Stomach (tissue), 4 donors: Measurements from ENCODE around the gene DNAJC3.

Experiments used
- EP300 ChIP-seq: sonication (generic); formaldehyde crosslinking; IDR thresholded peaks from one replicate; pipeline ENCODE4 v1.6.1; 2017; ENCODE audit warnings: antibody characterized with exemption
- POLR2A ChIP-seq, 4 donors: fragments of 450-650 bp; IDR thresholded peaks; one replicate each; pipeline ENCODE4 v1.6.1; 2016; ENCODE audit warnings: antibody characterized with exemption in 4 of 4, control low read depth in 2 of 4, mild to moderate bottlenecking in 1 of 4, moderate library complexity in 1 of 4
- POLR2AphosphoS5 ChIP-seq, 3 donors: sonication (generic); formaldehyde crosslinking; IDR thresholded peaks; one replicate each; pipeline ENCODE4 v1.6.1; 2016; ENCODE audit warnings: antibody characterized with exemption in 3 of 3
- TF ChIP-seq, protein P1 (sequence below), 7 experiments: fragments of 450-650 bp in 4 of 7; fragments of 200-600 bp in 3 of 7; sonication (generic) in 3 of 7; IDR thresholded peaks; one replicate each; pipeline ENCODE4 v1.5.1; 2016 to 2019; ENCODE audit warnings: antibody characterized with exemption in 7 of 7, control low read depth in 2 of 7, mild to moderate bottlenecking in 1 of 7

GRCh38 chr13:95834134-95834765 lies 157.3 kb downstream of the DNAJC3 start:
- TF ChIP-seq, protein P1, sequence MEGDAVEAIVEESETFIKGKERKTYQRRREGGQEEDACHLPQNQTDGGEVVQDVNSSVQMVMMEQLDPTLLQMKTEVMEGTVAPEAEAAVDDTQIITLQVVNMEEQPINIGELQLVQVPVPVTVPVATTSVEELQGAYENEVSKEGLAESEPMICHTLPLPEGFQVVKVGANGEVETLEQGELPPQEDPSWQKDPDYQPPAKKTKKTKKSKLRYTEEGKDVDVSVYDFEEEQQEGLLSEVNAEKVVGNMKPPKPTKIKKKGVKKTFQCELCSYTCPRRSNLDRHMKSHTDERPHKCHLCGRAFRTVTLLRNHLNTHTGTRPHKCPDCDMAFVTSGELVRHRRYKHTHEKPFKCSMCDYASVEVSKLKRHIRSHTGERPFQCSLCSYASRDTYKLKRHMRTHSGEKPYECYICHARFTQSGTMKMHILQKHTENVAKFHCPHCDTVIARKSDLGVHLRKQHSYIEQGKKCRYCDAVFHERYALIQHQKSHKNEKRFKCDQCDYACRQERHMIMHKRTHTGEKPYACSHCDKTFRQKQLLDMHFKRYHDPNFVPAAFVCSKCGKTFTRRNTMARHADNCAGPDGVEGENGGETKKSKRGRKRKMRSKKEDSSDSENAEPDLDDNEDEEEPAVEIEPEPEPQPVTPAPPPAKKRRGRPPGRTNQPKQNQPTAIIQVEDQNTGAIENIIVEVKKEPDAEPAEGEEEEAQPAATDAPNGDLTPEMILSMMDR (IDR thresholded peaks at IDR 0.05) = peak in 5 of 7 experiments; percentile 67 to 91 (median 87)
- TF ChIP-seq POLR2AphosphoS5 (IDR thresholded peaks at IDR 0.05) (no peak), POLR2A (IDR thresholded peaks at IDR 0.05) (no peak), EP300 (no peak)
